Breast epithelium (tissue), 3 donors: Measurements from ENCODE around the gene FSD2.

Source experiments
- POLR2A ChIP-seq: fragments of 450-650 bp; IDR thresholded peaks from one replicate; pipeline ENCODE4 v1.6.1; 2016; ENCODE audit warnings: antibody characterized with exemption, mild to moderate bottlenecking, moderate library complexity
- TF ChIP-seq, protein P1 (sequence below), 3 donors: fragments of 450-650 bp; IDR thresholded peaks; one replicate each; pipeline ENCODE4 v1.5.1; 2016 to 2017; ENCODE audit warnings: antibody characterized with exemption in 3 of 3, mild to moderate bottlenecking in 3 of 3, moderate library complexity in 3 of 3

- no peak for TF ChIP-seq POLR2A
- TF ChIP-seq, protein P1, sequence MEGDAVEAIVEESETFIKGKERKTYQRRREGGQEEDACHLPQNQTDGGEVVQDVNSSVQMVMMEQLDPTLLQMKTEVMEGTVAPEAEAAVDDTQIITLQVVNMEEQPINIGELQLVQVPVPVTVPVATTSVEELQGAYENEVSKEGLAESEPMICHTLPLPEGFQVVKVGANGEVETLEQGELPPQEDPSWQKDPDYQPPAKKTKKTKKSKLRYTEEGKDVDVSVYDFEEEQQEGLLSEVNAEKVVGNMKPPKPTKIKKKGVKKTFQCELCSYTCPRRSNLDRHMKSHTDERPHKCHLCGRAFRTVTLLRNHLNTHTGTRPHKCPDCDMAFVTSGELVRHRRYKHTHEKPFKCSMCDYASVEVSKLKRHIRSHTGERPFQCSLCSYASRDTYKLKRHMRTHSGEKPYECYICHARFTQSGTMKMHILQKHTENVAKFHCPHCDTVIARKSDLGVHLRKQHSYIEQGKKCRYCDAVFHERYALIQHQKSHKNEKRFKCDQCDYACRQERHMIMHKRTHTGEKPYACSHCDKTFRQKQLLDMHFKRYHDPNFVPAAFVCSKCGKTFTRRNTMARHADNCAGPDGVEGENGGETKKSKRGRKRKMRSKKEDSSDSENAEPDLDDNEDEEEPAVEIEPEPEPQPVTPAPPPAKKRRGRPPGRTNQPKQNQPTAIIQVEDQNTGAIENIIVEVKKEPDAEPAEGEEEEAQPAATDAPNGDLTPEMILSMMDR (IDR thresholded peaks at IDR 0.05) = no peak
These were observed 31.4 kb downstream of the FSD2 start for GRCh38 chr15:82774496-82774895.
